ENCODE results near the gene RCAN1.

DNA sequence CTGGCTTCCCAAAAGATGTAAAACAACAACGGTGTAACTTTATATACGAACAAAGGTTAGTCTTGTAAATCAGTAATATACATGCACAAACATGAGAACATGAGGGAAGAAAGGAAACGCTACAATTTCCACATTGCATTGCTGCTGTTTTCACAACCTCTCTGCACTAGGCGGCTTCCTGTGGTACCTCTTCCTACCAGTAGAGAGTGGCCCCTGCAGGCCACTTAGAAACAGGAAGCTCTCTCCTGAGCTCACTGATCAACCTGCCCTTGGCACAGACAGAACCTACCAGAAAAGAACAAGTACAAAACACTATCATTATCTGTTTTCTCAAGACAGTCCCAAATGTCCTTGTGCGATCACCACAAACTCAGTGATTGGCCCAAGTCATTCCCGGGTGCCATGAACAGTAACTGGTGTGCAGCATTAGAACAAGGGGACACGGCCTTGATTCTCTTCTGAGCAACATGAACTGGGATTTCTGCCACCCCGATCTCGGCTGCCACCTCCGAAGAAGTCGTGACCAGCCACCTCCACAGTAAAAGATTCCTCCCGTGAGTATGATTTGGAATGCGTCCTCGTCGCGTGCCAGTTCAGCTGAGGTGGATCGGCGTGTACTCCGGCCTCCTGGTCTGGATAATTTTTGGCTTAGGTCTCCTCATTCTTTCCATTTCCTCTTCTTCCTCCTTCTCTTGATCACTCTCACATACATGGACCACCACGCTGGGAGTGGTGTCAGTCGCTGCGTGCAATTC lies 97.2 kb downstream of the RCAN1 start:
- TF ChIP-seq, protein P1, sequence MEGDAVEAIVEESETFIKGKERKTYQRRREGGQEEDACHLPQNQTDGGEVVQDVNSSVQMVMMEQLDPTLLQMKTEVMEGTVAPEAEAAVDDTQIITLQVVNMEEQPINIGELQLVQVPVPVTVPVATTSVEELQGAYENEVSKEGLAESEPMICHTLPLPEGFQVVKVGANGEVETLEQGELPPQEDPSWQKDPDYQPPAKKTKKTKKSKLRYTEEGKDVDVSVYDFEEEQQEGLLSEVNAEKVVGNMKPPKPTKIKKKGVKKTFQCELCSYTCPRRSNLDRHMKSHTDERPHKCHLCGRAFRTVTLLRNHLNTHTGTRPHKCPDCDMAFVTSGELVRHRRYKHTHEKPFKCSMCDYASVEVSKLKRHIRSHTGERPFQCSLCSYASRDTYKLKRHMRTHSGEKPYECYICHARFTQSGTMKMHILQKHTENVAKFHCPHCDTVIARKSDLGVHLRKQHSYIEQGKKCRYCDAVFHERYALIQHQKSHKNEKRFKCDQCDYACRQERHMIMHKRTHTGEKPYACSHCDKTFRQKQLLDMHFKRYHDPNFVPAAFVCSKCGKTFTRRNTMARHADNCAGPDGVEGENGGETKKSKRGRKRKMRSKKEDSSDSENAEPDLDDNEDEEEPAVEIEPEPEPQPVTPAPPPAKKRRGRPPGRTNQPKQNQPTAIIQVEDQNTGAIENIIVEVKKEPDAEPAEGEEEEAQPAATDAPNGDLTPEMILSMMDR (IDR thresholded peaks at IDR 0.05): peak in 4 of 6 experiments; percentile 5 to 33 (median 31)
- TF ChIP-seq POLR2A (IDR thresholded peaks at IDR 0.05): no peak
